GM12801 (cell line): ENCODE data around the gene WDR77.

Experiments
- CTCF ChIP-seq: IDR thresholded peaks from one replicate; pipeline ENCODE4 v1.5.1; 2011; ENCODE audit warnings: control low read depth; ENCODE audit not compliant: insufficient read length; ENCODE audit errors: extremely low read depth

Gene WDR77

GRCh38 chr1:111468717-111469100, 19.7 kb upstream of the WDR77 start:
- TF ChIP-seq CTCF: no peak

DNA sequence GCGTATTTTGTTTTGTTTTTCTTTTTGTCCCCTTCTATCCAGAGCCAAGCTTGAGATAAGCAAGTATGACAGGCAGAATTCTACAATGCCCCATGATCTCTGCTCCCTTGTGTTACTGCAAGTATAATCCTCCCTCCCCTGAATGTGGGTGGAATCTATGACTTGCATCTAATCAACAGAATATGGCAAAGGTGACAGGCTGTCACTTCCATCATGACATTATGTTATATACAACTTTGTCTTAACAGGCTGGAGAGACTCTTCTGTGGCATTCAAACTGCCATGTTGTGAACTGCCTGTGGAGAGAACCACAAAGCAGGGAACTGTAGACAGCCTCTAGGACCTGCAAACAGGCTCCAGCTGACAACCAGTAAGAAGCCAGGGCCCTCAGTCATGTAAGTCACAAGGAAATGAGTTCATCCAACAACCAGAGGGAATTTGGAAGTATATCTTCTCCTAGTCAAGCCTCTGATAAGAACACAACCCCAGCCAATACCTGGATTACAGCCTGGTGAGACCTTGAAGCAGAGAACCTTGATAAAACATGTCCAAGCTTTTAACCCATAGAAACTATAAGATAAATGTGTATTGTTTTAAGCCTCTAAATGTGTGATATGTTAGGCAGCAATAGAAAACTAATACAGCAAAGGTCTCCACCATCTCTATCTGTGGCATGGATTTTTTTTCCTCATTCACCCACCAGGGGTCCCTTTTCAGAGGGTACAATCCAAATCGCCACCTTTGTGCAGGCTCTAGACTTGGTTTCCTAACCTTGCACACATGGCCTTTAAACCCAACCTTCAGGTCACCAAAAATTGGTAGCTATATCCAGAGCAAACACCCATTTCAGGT, 19.0 kb upstream of the WDR77 start:
- no peak for TF ChIP-seq CTCF

- TF ChIP-seq CTCF: no peak
Measured at GRCh38 chr1:111466480-111466879, 17.4 kb upstream of the WDR77 start.

GRCh38 chr1:111465754-111466153, 16.7 kb upstream of the WDR77 start:
- TF ChIP-seq CTCF: no peak

DNA sequence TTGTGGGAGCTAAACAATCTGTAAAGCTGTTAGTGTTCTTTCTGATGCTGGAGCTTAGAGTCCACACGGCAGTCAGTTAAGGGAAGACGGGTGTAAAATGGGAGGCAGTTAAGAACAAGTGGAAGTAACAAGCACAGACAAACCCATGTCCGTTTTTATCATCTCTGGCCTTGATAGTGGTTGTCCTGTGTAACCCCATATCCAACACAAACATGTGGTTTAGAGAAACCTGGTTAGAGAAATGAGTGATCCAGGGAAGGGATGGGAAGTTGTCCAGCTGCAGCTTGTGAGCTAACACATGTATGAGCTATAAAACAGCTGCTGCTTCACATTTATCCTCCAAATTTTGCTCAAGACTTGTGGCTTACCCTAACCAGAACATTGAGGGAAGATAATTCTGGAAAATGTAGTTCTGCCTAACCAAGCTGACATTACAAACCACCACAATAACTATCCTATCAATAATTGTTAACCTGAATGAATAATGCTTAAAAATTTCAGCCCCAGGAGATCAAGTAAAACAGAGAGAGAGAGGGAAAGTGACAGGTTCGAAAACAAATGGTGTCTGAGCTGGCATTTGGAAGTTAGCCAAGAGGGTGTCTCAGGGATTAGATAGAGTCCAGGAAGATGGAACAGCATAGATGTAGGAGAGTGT, 14.1 kb upstream of the WDR77 start:
- TF ChIP-seq CTCF: no peak

DNA sequence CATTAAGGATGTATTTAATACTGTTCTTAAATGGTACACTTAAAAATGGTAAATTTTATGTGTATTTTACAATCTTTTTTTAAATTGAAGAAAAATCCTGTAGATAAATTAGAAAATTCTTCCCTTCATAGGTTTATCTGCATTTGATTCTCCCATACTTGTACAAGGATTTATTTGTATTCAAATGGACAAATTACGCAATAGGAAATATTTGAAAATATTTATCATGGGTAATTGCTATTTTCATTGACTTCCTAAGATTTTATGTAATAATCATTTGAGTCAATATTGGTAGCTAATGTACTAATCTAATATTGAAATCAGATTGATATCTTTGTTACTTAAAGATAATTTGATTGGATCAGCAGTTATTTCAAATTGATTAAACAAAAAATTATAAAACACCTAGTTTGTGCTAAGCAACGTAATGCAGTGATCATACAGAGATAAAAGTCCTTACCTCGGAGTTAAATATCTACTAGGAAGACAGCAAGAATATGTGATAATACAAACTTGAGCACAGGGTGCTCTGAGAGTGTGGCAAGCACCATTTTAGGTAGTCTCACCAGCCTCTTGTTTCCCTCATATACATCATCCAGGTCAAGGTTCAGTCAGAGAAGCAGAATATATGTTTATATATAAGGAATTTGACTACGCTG, 13.4 kb upstream of the WDR77 start:
- TF ChIP-seq CTCF: no peak

GRCh38 chr1:111461765-111462164, 12.7 kb upstream of the WDR77 start:
- TF ChIP-seq CTCF: no peak
